Epithelial cell of esophagus (primary cell): Measurements from ENCODE around the gene NEDD9.

Experiments
- DNase-seq: peaks from one replicate; pipeline ENCODE4 v3.0.0; 2010; ENCODE audit warnings: low read depth
- H3K4me3 ChIP-seq: 2 replicates; pipeline ENCODE4 v1.5.1; 2011; ENCODE audit warnings: mild to moderate bottlenecking, low read length, control low read depth
- TF ChIP-seq, protein P1 (sequence below): IDR thresholded peaks from 2 replicates; pipeline ENCODE4 v1.5.1; 2011; ENCODE audit warnings: low read depth, mild to moderate bottlenecking, low read length, control low read depth, inconsistent platforms; ENCODE audit not compliant: insufficient read depth; ENCODE audit errors: missing control alignments

NEDD9 gene

DNA sequence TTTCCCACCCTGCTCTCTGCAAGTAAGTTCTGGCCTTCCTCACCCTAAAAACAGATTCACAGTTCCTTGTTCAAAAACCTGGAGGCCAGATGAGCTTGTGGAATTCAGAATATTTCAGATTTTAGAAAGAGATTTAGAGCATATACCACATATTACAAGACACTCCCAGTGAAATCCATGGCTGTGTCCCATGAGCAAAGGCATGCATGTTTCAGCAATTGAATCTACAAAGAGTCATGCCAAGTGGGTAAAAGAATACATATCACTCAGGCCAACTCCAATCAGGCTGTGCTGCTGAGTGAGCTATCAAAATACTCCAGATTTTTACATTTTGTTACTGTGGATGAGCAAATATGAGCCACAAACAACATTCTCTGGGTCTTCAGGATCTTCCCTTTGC, 10.2 kb upstream of the NEDD9 start:
- no peak overlapping the region for H3K4me3 ChIP-seq
- TF ChIP-seq, protein P1, sequence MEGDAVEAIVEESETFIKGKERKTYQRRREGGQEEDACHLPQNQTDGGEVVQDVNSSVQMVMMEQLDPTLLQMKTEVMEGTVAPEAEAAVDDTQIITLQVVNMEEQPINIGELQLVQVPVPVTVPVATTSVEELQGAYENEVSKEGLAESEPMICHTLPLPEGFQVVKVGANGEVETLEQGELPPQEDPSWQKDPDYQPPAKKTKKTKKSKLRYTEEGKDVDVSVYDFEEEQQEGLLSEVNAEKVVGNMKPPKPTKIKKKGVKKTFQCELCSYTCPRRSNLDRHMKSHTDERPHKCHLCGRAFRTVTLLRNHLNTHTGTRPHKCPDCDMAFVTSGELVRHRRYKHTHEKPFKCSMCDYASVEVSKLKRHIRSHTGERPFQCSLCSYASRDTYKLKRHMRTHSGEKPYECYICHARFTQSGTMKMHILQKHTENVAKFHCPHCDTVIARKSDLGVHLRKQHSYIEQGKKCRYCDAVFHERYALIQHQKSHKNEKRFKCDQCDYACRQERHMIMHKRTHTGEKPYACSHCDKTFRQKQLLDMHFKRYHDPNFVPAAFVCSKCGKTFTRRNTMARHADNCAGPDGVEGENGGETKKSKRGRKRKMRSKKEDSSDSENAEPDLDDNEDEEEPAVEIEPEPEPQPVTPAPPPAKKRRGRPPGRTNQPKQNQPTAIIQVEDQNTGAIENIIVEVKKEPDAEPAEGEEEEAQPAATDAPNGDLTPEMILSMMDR = no peak
- no peak for DNase-seq

DNA sequence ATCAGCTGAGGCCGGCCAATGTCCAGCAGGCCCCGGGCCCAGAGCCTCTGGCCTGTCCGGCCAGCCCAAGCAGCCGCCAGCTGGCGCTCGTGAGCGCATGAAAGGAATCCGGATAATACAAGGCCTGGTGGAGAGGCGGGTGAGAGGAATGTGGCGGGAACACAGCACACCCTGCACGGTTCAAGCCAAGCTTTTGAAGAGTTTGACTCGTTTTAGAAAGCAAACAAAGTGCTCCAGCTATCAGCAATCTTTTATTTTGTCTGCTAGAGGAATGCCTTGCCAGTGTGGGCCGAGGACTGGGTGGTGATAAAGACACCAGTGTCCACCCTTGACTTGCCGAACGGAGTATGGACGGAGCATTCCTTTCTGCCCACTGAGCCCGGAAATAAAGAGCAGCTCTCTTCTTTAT, 9.3 kb upstream of the NEDD9 start:
- DNase-seq = no peak
- TF ChIP-seq, protein P1 = peak; percentile 38
- H3K4me3 ChIP-seq = no peak overlapping the region

DNA sequence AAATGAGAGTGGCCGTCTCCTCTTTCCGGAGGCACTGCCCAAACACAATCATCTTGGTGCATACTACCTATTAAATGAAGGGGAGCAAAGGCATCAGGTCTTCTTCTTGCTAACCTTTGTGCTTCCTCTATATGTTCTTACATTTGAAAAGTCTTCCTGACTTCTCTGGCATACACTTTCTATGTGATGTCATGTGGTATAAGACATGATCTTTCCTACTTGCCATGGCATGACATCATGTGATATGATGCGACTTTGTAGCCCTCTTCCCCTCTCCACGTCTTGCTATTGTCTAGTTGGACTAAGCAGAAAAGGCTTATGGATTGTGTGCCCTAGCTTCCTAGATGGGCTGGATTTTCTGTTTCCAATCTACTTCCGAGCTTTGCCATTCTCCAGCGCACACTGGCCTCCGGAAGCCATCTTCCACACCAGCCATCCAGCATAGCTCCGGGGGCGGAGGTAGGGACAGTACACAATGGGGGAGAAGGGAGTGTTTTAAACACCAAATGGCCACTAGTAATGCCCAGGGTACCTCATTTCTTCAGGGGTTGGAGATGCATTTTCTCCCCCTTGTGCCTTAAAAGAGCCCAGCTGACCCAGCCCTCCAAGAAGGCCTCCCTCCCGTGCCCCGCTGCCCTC, 8.8 kb upstream of the NEDD9 start:
- TF ChIP-seq, protein P1 = no peak
- no peak for DNase-seq
- no peak overlapping the region for H3K4me3 ChIP-seq

DNA sequence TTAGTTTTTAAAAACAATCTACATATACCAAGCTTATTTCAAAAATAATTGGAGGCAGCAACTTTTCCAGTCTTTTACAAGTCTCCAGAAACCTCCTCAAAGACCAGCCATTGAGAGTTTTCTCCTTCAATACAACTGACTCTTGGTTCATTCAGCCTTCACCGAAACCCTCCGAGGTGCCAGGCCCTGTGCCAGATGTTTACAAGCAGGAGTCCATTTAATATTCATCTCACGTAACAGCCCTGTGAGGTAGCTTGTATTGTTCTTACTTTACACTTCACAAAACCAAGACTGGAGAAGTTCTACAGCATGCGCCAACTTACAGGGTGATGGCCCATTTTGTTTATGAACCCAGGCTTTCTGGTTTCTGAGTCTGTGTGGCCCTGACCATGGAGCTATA, 5.5 kb upstream of the NEDD9 start:
- TF ChIP-seq, protein P1 = no peak
- no peak for DNase-seq

DNA sequence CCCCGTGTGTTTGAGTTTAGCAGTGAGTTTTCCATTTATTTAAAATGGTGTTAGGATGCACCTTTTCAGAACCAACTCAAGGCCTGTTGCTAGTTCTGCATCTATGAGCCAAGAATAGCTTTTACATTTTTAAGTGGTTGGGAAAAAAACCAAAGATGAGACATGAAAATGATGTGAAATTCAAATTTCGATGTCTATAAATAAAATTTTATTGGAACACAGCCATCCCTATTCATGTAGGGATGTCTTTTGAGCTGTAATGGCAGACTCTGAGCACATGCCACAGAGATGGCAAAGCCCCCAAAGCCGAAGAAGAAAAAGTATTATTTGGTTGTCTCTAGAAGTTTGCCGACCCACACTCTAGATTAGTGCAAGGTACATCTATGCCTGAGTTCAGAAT, 5.0 kb upstream of the NEDD9 start:
- no peak for DNase-seq
- TF ChIP-seq, protein P1 = no peak
- no peak overlapping the region for H3K4me3 ChIP-seq

More for the DNA sequence above, 5.5 kb upstream of the NEDD9 start:
- H3K4me3 ChIP-seq = no peak overlapping the region

DNA sequence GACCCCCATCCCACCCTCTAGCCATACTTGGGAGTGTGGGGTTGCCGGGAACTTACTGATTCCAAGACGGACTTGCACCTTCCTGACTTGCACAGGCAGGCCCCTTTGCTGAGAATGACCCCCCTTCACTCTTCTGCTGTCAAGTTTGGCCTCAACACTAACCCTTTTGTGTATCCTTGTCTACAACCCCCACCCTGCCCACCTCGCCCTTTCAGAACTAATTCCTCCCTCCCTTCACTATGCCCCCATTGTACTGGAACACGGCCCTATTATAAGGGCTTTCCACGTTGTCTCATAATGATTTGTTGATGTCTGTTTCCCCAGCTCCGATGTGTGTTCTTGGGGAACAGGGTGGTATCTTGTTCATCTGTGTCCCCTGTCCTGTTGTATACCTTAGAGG, 4.4 kb upstream of the NEDD9 start:
- TF ChIP-seq, protein P1 = no peak
- no peak overlapping the region for H3K4me3 ChIP-seq
- no peak for DNase-seq

DNA sequence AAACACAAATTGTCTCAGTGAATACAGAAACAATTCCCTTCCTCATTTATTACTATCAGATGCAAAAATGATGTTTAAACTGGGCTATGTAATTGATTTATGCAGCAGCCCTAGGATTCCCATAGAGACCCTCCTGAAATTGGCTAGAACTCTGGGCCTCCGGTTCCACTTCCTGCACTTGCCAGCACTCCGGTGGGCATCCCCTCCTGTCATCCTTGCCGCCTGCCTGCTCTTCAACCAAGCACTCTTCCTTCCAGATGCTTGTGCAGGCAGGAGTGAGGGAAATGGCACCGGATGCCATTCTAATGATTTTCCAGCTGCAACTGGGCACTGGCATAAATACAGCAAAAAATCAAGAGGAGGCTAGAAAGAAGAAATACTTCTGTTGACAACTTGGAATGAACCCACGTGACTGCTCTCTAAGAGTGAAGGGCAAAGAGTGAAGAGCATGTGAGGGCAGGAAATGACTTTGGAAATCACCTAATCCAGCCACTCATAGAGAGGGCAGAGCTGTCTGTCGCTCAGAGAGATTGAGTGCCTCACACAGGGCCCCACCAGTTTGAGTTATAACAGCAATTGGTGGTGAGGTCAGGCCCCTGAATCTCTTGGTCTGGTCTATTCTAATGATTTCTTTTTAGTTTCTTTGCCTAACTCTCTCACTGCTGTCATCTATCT, 3.7 kb upstream of the NEDD9 start:
- no peak overlapping the region for H3K4me3 ChIP-seq
- TF ChIP-seq, protein P1 = no peak
- DNase-seq = peak; percentile 74
